K562 (cell line): Measurements from ENCODE around the gene SPRN. TPM values are rescaled to one million over a fixed set of nuclear protein-coding genes. Genes with fewer than 3 reads are reported as not detected.

Source experiments
- ATF6 ChIP-seq: sonication (generic); formaldehyde crosslinking; IDR thresholded peaks from 2 replicates; pipeline ENCODE4 v1.4.0; 2020; ENCODE audit warnings: mild to moderate bottlenecking, missing genetic modification reagents
- FOXJ2 ChIP-seq: fragments of 200-800 bp; sonication (Bioruptor generic); IDR thresholded peaks from 2 replicates; pipeline ENCODE4 v1.6.1; 2016; ENCODE audit warnings: missing genetic modification characterization, missing compliant biosample characterization
- MCM5 ChIP-seq: fragments of 450-650 bp; IDR thresholded peaks from 2 replicates; pipeline ENCODE4 v1.6.1; 2016; ENCODE audit warnings: low read depth
- MTA2 ChIP-seq: fragments of 450-650 bp; IDR thresholded peaks from 2 replicates; pipeline ENCODE4 v1.6.1; 2016; ENCODE audit warnings: low read depth
- NONO ChIP-seq, 2 experiments: fragments of 200-400 bp in 1 of 2; fragments of 450-650 bp in 1 of 2; formaldehyde crosslinking in 1 of 2; IDR thresholded peaks; 2 replicates each; pipeline ENCODE4 v1.6.1; 2017; ENCODE audit warnings: low read depth in 2 of 2, mild to moderate bottlenecking in 2 of 2, moderate library complexity in 2 of 2, low read length in 1 of 2
- PTTG1 ChIP-seq: fragments of 450-650 bp; IDR thresholded peaks from 2 replicates; pipeline ENCODE4 v1.6.1; 2016; ENCODE audit warnings: low read depth, mild to moderate bottlenecking, missing genetic modification characterization, missing compliant biosample characterization
- RERE ChIP-seq: sonication (generic); formaldehyde crosslinking; IDR thresholded peaks from 2 replicates; pipeline ENCODE4 v1.8.0; 2023; ENCODE audit warnings: missing genetic modification reagents, mild to moderate bottlenecking, borderline replicate concordance
- STAT6 ChIP-seq: sonication (generic); formaldehyde crosslinking; IDR thresholded peaks from 2 replicates; pipeline ENCODE4 v1.8.1; 2023; ENCODE audit warnings: mild to moderate bottlenecking, missing genetic modification reagents
- TGIF2 ChIP-seq: sonication (generic); formaldehyde crosslinking; IDR thresholded peaks from 2 replicates; pipeline ENCODE4 v1.8.1; 2022; ENCODE audit warnings: mild to moderate bottlenecking, missing genetic modification reagents, moderate library complexity
- U2AF1 ChIP-seq: fragments of 200-400 bp; formaldehyde crosslinking; optimal IDR thresholded peaks from 2 replicates; pipeline ENCODE3; 2017; ENCODE audit warnings: mild to moderate bottlenecking, low read depth, low read length, moderate library complexity
- ZMIZ1 ChIP-seq, 2 experiments: fragments of 150-350 bp in 1 of 2; IDR thresholded peaks; 2 replicates each; pipeline ENCODE4 v1.6.1; 2012 to 2016; ENCODE audit warnings: low read depth in 2 of 2, low read length in 2 of 2, mild to moderate bottlenecking in 1 of 2, moderate library complexity in 1 of 2
- ZNF23 ChIP-seq: fragments of 250-450 bp; sonication (Bioruptor Pico); IDR thresholded peaks from 2 replicates; pipeline ENCODE4 v1.4.0; 2020; ENCODE audit warnings: mild to moderate bottlenecking
- polyA plus RNA-seq, 8 experiments: library from polyadenylated mRNA; depleted of rRNA in 4 of 8; stranded (reverse) in 5 of 8; unstranded in 3 of 8; fragments of >200 nt; fragmentation: Nextera tagmentation in 2 of 8; fragmentation: Illumina TruSeq in 1 of 8; extraction: Ambion mirVana in 2 of 8; extraction: Trizol in 1 of 8; gene quantifications; 2 replicates each; pipeline versions ENCODE4 v1.2.1 to v1.2.3, GENCODE V29; 2011 to 2014; ENCODE audit warnings: inconsistent platforms in 1 of 8, missing spikeins in 1 of 8
- total RNA-seq, 7 experiments: library from RNA; depleted of rRNA in 6 of 7; stranded (reverse); fragments of >200 nt in 6 of 7; fragmentation: Illumina TruSeq in 2 of 7; extraction: Trizol in 2 of 7; gene quantifications; 2 replicates each; pipeline versions ENCODE4 v1.2.1 to v1.2.3, GENCODE V29; 2011 to 2021; ENCODE audit warnings: low replicate concordance in 1 of 7

The SPRN gene
- total and polyA plus RNA-seq, 9 of the 15 experiments (the other 6 are each of a cell fraction or from before 2014, with no cell fraction given) = 0.04 TPM; not detected in 8

GRCh38 chr10:133377025-133377817 lies 47.2 kb downstream of the SPRN start (continued):
- TF ChIP-seq MTA2 (no peak), ZNF23 (CRISPR knock-in tag) (no peak), U2AF1 (no peak), PTTG1 (tag) (no peak), STAT6 (CRISPR knock-in tag) (no peak), ZMIZ1 (IDR thresholded peaks at IDR 0.05; ENCODE audit: low read depth in 2 of 2, low read length in 2 of 2) (no peak), RERE (CRISPR knock-in tag) (no peak), NONO (IDR thresholded peaks at IDR 0.05; ENCODE audit: low read depth in 2 of 2, low read length in 1 of 2) (no peak), FOXJ2 (tag) (no peak), ATF6 (CRISPR knock-in tag) (no peak), TGIF2 (no peak), MCM5 (no peak)
